Endothelial cell of umbilical vein (primary cell): ENCODE data around the gene ZIM2. TPM values are rescaled to one million over a fixed set of nuclear protein-coding genes. Genes with fewer than 3 reads are reported as not detected.

Source experiments
- BruUV-seq: library from RNA; stranded (reverse); fragments of 400-500 nt; replicated peaks from 2 replicates; lab custom pipeline; 2021; lab: Mats Ljungman, UMichigan
- CTCF ChIA-PET: fragments of 300-600, 350-600 bp; sonication (Branson Sonifier 250); formaldehyde crosslinking; loops from one replicate; lab custom pipeline; 2021; ENCODE audit warnings: antibody characterized with exemption, inconsistent platforms; lab: Charles Lee
- POLR2A ChIA-PET: fragments of 300-600, 350-600 bp; sonication (Branson Sonifier 250); formaldehyde crosslinking; loops from one replicate; lab custom pipeline; 2021; ENCODE audit warnings: antibody characterized with exemption, inconsistent platforms; lab: Charles Lee
- DNase-seq: peaks from one replicate; pipeline ENCODE4 v3.0.0-alpha.2; 2011; ENCODE audit warnings: low read depth, low spot score
- FAIRE-seq: peaks from 2 replicates; lab custom pipeline; 2011; peaks lifted over from hg19 to GRCh38; lab: Jason Lieb, UNC
- H2AFZ ChIP-seq: 2 replicates; pipeline ENCODE4 v1.6.0; 2012; ENCODE audit warnings: low read depth, low read length, control low read depth, inconsistent platforms
- H3K27ac ChIP-seq: 2 replicates; pipeline ENCODE4 v1.5.1; 2011; ENCODE audit warnings: low read depth, mild to moderate bottlenecking, control low read depth, low read length, moderate library complexity; ENCODE audit not compliant: insufficient read depth
- H3K27me3 ChIP-seq, 2 experiments: 2 replicates each; pipeline versions ENCODE4 v1.6.0 to v1.6.1; 2011; ENCODE audit warnings: low read length in 2 of 2, mixed read lengths in 1 of 2; ENCODE audit not compliant: control insufficient read depth in 2 of 2, insufficient read depth in 2 of 2
- H3K36me3 ChIP-seq, 2 experiments: 2 replicates in 1 of 2; 3 replicates in 1 of 2; pipeline ENCODE4 v1.5.1; 2011; ENCODE audit warnings: low read length in 2 of 2, mild to moderate bottlenecking in 1 of 2, moderate library complexity in 1 of 2; ENCODE audit not compliant: control insufficient read depth in 2 of 2, insufficient read depth in 2 of 2; ENCODE audit errors: extremely low read depth in 1 of 2
- H3K4me1 ChIP-seq: 3 replicates; pipeline ENCODE4 v1.5.1; 2011; ENCODE audit warnings: mild to moderate bottlenecking, low read length; ENCODE audit not compliant: control insufficient read depth, insufficient read depth; ENCODE audit errors: extremely low read depth
- H3K4me2 ChIP-seq: 2 replicates; pipeline ENCODE4 v1.6.1; 2011; ENCODE audit warnings: low read length, control low read depth, mixed read lengths; ENCODE audit not compliant: insufficient read depth
- H3K4me3 ChIP-seq, 3 experiments: fragments of 200-600 bp in 1 of 3; sonication (generic), shearing (Covaris generic) in 1 of 3; replicated peaks in 1 of 3; 2 replicates each; pipeline ENCODE4 v1.5.1; 2011 to 2016; ENCODE audit warnings: control low read depth in 3 of 3, low read length in 3 of 3, mild to moderate bottlenecking in 2 of 3, inconsistent platforms in 1 of 3, low read depth in 1 of 3, moderate library complexity in 1 of 3; ENCODE audit not compliant: insufficient read depth in 1 of 3
- H3K79me2 ChIP-seq: 2 replicates; pipeline ENCODE4 v1.6.0; 2012; ENCODE audit warnings: low read length, inconsistent platforms; ENCODE audit not compliant: control insufficient read depth, insufficient read depth
- H3K9ac ChIP-seq: replicated peaks from 2 replicates; pipeline ENCODE3; 2011; ENCODE audit warnings: low read length, control low read depth; ENCODE audit not compliant: insufficient read depth; ENCODE audit errors: extremely low read depth
- H3K9me1 ChIP-seq: replicated peaks from 3 replicates; pipeline ENCODE4 v1.6.0; 2011; ENCODE audit warnings: mild to moderate bottlenecking, low read length; ENCODE audit not compliant: control insufficient read depth, insufficient read depth; ENCODE audit errors: extremely low read depth
- H3K9me3 ChIP-seq: replicated peaks from 2 replicates; pipeline ENCODE4 v1.5.1; 2012; ENCODE audit warnings: low read length, inconsistent platforms; ENCODE audit not compliant: control insufficient read depth, insufficient read depth
- H4K20me1 ChIP-seq: replicated peaks from 2 replicates; pipeline ENCODE3; 2011; ENCODE audit warnings: mild to moderate bottlenecking, low read length; ENCODE audit not compliant: control insufficient read depth, insufficient read depth; ENCODE audit errors: extremely low read depth
- EZH2 ChIP-seq: IDR thresholded peaks from 2 replicates; pipeline ENCODE4 v1.6.1; 2012; ENCODE audit warnings: borderline replicate concordance, low read depth, mild to moderate bottlenecking, moderate library complexity, low read length, inconsistent platforms; ENCODE audit not compliant: severe bottlenecking
- FOS ChIP-seq: IDR thresholded peaks from 2 replicates; pipeline ENCODE4 v1.6.1; 2011; ENCODE audit warnings: mild to moderate bottlenecking, low read length, moderate library complexity, borderline replicate concordance; ENCODE audit not compliant: insufficient read depth
- GATA2 ChIP-seq: IDR thresholded peaks from 2 replicates; pipeline ENCODE4 v1.7.0; 2011; ENCODE audit warnings: low read depth, mild to moderate bottlenecking, moderate library complexity, mixed read lengths, low read length; ENCODE audit not compliant: insufficient read length, insufficient read depth
- JUN ChIP-seq: IDR thresholded peaks from 2 replicates; pipeline ENCODE4 v1.6.1; 2011; ENCODE audit warnings: borderline replicate concordance, low read depth; ENCODE audit not compliant: insufficient read length, insufficient read depth
- MYC ChIP-seq: IDR thresholded peaks from one replicate; pipeline ENCODE4 v1.6.1; 2011; ENCODE audit warnings: mild to moderate bottlenecking, low read depth, low read length
- POLR2A ChIP-seq: IDR thresholded peaks from 2 replicates; pipeline ENCODE4 v1.6.1; 2012; ENCODE audit warnings: low read depth, mild to moderate bottlenecking, control low read depth, low read length
- POLR2AphosphoS5 ChIP-seq: IDR thresholded peaks from 2 replicates; pipeline ENCODE4 v1.6.1; 2012; ENCODE audit warnings: low read depth, mild to moderate bottlenecking, control low read depth, low read length, moderate library complexity; ENCODE audit not compliant: insufficient read depth
- dilution Hi-C: fragments of 300-500 bp; cut with MboI; formaldehyde crosslinking; loops from one replicate; pipeline ENCODE4 v1.15.0; 2019; ENCODE audit warnings: low sequenced_read_pairs; ENCODE audit not compliant: extremely low pct_ligation_motif_present
- intact Hi-C: fragments of 100-400 bp; cut with micrococcal nuclease; formaldehyde crosslinking; loops from one replicate; pipeline ENCODE4 v1.10.0; 2022
- polyA plus RNA-seq, 4 experiments: library from polyadenylated mRNA; depleted of rRNA in 3 of 4; stranded (reverse) in 3 of 4; unstranded in 1 of 4; fragments of >200 nt; gene quantifications; 2 replicates each; pipeline versions ENCODE4 v1.2.1 to v1.2.3, GENCODE V29; 2011 to 2012; ENCODE audit warnings: missing spikeins in 1 of 4
- total RNA-seq: library from RNA; stranded (reverse); gene quantifications from 2 replicates; pipeline ENCODE4 v1.2.3, GENCODE V29; 2021
- TF ChIP-seq, protein P1 (sequence below), 2 donors: IDR thresholded peaks; 1 replicate in 1 of 2; 2 replicates in 1 of 2; pipeline ENCODE4 v1.5.1; 2011; ENCODE audit warnings: low read length in 2 of 2, mild to moderate bottlenecking in 2 of 2, moderate library complexity in 2 of 2, control low read depth in 1 of 2, inconsistent platforms in 1 of 2, low read depth in 1 of 2; ENCODE audit not compliant: insufficient read depth in 1 of 2; ENCODE audit errors: extremely low read depth in 1 of 2
- TF ChIP-seq, protein P2 (sequence below): IDR thresholded peaks from 2 replicates; pipeline ENCODE4 v1.6.1; 2011; ENCODE audit not compliant: insufficient read depth, insufficient read length

ZIM2 gene
- total and polyA plus RNA-seq, 2 donors (not counting 3 experiments of a cell fraction or from before 2014, with no cell fraction given): not detected

DNA sequence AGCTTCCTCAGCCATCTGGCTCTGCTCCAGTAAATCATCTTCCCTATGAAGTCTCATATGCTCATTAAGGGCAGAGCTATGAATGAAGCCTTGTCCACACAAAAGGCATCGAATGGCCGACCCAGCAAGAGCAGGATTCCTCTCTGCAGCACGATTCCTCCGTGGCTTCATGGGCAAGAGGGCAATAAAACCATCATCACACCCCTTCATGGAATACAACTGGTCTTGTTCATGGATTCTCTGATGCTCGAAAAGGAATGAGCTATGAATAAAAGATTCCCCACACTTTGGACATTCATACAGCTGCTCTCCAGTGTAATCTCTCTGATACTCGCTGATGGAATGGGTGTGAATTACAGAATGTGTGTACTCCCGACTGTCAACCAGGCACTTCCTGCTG is 25.9 kb downstream of the ZIM2 start:
- H3K36me3 ChIP-seq: no peaks in the 10 kb centered on the region
- DNase-seq (no peak), FAIRE-seq (no peak)
- no peak overlapping the region for H3K9ac ChIP-seq
- no peak overlapping the region for H2AFZ ChIP-seq
- H3K9me1 ChIP-seq: no peaks in the 10 kb centered on the region
- no peaks in the 10 kb centered on the region for H4K20me1 ChIP-seq
- no TSS peak for BruUV-seq
- ChIA-PET CTCF (no interaction called here), POLR2A (no interaction called here)
- H3K79me2 ChIP-seq: no peaks in the 10 kb centered on the region
- H3K4me3 ChIP-seq: no peak overlapping the region
- no peak overlapping the region for H3K27ac ChIP-seq
- H3K4me1 ChIP-seq: no peaks in the 10 kb centered on the region
- no peak overlapping the region for H3K4me2 ChIP-seq
- peaks cover 11% of the 10 kb centered on the region for H3K9me3 ChIP-seq
- intact Hi-C loops (no loop called here), dilution Hi-C loops (no loop called here)
- TF ChIP-seq EZH2 (no peak), POLR2A (no peak), MYC (no peak), FOS (no peak)
- TF ChIP-seq, protein P1, sequence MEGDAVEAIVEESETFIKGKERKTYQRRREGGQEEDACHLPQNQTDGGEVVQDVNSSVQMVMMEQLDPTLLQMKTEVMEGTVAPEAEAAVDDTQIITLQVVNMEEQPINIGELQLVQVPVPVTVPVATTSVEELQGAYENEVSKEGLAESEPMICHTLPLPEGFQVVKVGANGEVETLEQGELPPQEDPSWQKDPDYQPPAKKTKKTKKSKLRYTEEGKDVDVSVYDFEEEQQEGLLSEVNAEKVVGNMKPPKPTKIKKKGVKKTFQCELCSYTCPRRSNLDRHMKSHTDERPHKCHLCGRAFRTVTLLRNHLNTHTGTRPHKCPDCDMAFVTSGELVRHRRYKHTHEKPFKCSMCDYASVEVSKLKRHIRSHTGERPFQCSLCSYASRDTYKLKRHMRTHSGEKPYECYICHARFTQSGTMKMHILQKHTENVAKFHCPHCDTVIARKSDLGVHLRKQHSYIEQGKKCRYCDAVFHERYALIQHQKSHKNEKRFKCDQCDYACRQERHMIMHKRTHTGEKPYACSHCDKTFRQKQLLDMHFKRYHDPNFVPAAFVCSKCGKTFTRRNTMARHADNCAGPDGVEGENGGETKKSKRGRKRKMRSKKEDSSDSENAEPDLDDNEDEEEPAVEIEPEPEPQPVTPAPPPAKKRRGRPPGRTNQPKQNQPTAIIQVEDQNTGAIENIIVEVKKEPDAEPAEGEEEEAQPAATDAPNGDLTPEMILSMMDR (IDR thresholded peaks at IDR 0.05; ENCODE audit: extremely low read depth in 1 of 2, insufficient read depth in 1 of 2, low read depth in 1 of 2, low read length in 2 of 2): no peak
- TF ChIP-seq, protein P2, sequence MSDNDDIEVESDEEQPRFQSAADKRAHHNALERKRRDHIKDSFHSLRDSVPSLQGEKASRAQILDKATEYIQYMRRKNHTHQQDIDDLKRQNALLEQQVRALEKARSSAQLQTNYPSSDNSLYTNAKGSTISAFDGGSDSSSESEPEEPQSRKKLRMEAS: no peak
- H3K27me3 ChIP-seq: no peaks in the 10 kb centered on the region

DNA sequence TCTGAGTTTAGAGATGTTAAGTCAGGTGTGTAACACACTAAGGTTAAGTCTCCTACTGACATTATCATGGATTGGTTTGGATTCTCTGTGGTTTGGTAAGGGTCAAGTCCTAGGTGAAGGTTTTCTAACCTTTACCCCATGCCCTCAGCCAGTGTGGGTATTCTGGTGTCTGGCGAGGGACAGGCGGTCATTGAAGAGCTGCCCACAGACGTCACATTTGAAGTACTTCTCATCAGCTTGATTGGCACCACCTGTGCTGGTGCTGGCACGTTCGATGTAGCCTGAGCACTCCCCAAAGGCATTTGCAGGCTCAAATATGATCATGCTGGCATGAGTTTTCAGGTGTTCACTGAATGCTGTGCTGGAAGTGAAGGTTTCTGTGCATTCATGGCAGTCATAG is 27.0 kb downstream of the ZIM2 start:
- H3K9me1 ChIP-seq: no peaks in the 10 kb centered on the region
- H3K27me3 ChIP-seq: no peaks in the 10 kb centered on the region
- DNase-seq (no peak), FAIRE-seq (no peak)
- no peaks in the 10 kb centered on the region for H3K36me3 ChIP-seq
- H4K20me1 ChIP-seq: no peaks in the 10 kb centered on the region
- no peak overlapping the region for H3K4me3 ChIP-seq
- no peak overlapping the region for H3K4me2 ChIP-seq
- dilution Hi-C loops (no loop called here), intact Hi-C loops (no loop called here)
- CTCF ChIA-PET: no interaction called here
- no peak overlapping the region for H3K9ac ChIP-seq
- no TSS peak for BruUV-seq
- H3K4me1 ChIP-seq: no peaks in the 10 kb centered on the region
- POLR2A ChIA-PET: no interaction called here
- no peaks in the 10 kb centered on the region for H3K79me2 ChIP-seq
- H2AFZ ChIP-seq: no peak overlapping the region
- H3K9me3 ChIP-seq: peaks cover 12% of the 10 kb centered on the region
- H3K27ac ChIP-seq: no peak overlapping the region
- TF ChIP-seq, protein P2: no peak
- TF ChIP-seq POLR2A (no peak), GATA2 (no peak), FOS (no peak), EZH2 (no peak), MYC (no peak), JUN (no peak), POLR2AphosphoS5 (no peak)
- TF ChIP-seq, protein P1 (IDR thresholded peaks at IDR 0.05; ENCODE audit: extremely low read depth in 1 of 2, insufficient read depth in 1 of 2, low read depth in 1 of 2, low read length in 2 of 2): no peak
